Right atrium auricular region (tissue), 2 donors: ENCODE results near the gene PPFIBP2. TPM values are rescaled to one million over a fixed set of nuclear protein-coding genes. Genes with fewer than 3 reads are reported as not detected.

Source experiments
- DNase-seq: peaks from one replicate; pipeline ENCODE4 v3.0.0-alpha.2; 2019; ENCODE audit warnings: low spot score
- H3K27ac ChIP-seq, 2 donors: fragments of 200-600 bp; sonication (generic); 1 replicate in 1 of 2; 2 replicates in 1 of 2; pipeline ENCODE4 v1.5.1; 2016 to 2019
- H3K27me3 ChIP-seq, 2 donors: fragments of 200-600 bp; sonication (generic); one replicate each; pipeline versions ENCODE4 v1.5.1 to v1.6.0; 2017 to 2019
- H3K36me3 ChIP-seq: fragments of 200-600 bp; sonication (generic); one replicate; pipeline ENCODE4 v1.5.1; 2016
- H3K4me1 ChIP-seq, 2 donors: fragments of 200-600 bp; sonication (generic); one replicate each; pipeline versions ENCODE4 v1.5.1 to v1.6.0; 2017 to 2019
- H3K4me3 ChIP-seq, 2 donors: fragments of 200-600 bp; sonication (generic); 1 replicate in 1 of 2; 2 replicates in 1 of 2; pipeline ENCODE4 v1.5.1; 2017 to 2019; ENCODE audit warnings: mild to moderate bottlenecking in 1 of 2, moderate library complexity in 1 of 2
- H3K9me3 ChIP-seq, 2 donors: fragments of 200-600 bp; sonication (generic); one replicate each; pipeline ENCODE4 v1.5.1; 2019
- CTCF ChIP-seq, 2 donors: fragments of 200-600 bp; sonication (generic); IDR thresholded peaks; one replicate each; pipeline ENCODE4 v1.5.1; 2019; ENCODE audit warnings: antibody characterized with exemption in 2 of 2
- total RNA-seq, 2 donors: library from RNA; depleted of rRNA; stranded (reverse); fragments of >200 nt; gene quantifications; one replicate each; pipeline ENCODE4 v1.1.0, GENCODE V29; 2016

Gene PPFIBP2
- total RNA-seq, 2 donors from 2014 or later: 13.0 to 24.0 TPM

GRCh38 chr11:7480113-7480512, 33.7 kb upstream of the PPFIBP2 start:
- H3K27me3 ChIP-seq: no peaks in the 10 kb centered on the region
- no peak overlapping the region for H3K4me3 ChIP-seq

GRCh38 chr11:7484131-7484530, 29.7 kb upstream of the PPFIBP2 start:
- no peak for DNase-seq
- H3K4me1 ChIP-seq: peaks cover 0 to 6% of the 10 kb centered on the region in 2 donors
- no peaks in the 10 kb centered on the region for H3K9me3 ChIP-seq
- no peaks in the 10 kb centered on the region for H3K36me3 ChIP-seq
- no peak overlapping the region for H3K27ac ChIP-seq
- no peaks in the 10 kb centered on the region for H3K27me3 ChIP-seq
- no peak for TF ChIP-seq CTCF (IDR thresholded peaks at IDR 0.05)
- no peak overlapping the region for H3K4me3 ChIP-seq

More at GRCh38 chr11:7480113-7480512, 33.7 kb upstream of the PPFIBP2 start:
- TF ChIP-seq CTCF (IDR thresholded peaks at IDR 0.05): no peak
- DNase-seq: no peak
- Histone ChIP-seq H3K36me3 (no peaks in the 10 kb centered on the region), H3K4me1 (no peaks in the 10 kb centered on the region), H3K27ac (no peak overlapping the region), H3K9me3 (no peaks in the 10 kb centered on the region)

GRCh38 chr11:7484645-7485044, 29.2 kb upstream of the PPFIBP2 start:
- peaks cover 0 to 6% of the 10 kb centered on the region in 2 donors for H3K4me1 ChIP-seq
- no peak for DNase-seq
- TF ChIP-seq CTCF (IDR thresholded peaks at IDR 0.05): no peak
- H3K9me3 ChIP-seq: no peaks in the 10 kb centered on the region
- H3K27ac ChIP-seq: peak overlapping the region in 1 of 2 donors; percentile 61
- no peaks in the 10 kb centered on the region for H3K36me3 ChIP-seq
- peak overlapping the region in 1 of 2 donors; percentile 47 for H3K4me3 ChIP-seq
- no peaks in the 10 kb centered on the region for H3K27me3 ChIP-seq

DNA sequence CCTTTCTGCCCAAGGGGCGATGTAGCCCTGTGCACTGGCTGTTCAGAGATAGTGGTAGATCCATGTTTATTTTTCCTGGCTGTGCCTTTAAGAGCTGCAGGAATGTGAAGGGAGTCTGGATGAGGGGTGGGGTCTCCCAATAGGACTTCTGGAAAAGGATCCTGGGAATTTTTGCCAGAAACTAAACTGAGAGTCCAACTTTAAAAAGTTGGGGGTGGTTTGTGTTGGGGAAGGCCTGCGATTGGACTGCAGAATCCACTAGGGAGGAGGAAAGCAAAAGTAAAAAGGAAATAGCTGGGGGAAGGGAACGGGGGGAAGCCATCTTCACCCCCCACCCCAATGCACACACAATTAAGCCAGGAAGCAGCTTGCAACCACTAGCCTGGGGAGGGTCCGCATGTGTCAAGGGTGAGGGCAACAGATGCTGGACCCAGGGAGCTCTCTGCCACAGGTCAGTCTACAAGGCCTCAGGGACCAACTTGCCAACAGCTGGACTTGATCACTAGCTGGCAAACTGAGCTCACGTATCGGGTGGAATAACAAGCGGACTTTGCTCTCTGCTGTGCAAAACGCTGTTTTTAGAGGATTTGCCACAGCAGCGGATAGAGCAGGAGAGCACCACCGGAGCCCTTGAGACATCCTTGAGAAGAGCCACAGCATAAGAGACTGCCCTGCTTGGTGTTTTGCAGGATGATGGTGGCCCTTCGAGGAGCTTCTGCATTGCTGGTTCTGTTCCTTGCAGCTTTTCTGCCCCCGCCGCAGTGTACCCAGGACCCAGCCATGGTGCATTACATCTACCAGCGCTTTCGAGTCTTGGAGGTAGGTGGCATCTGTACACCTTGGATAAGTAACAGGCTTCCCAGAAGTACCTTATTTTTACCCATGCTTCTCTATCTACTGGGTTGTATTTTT, 28.4 kb upstream of the PPFIBP2 start, which contains the start of gene OLFML1:
Gene OLFML1 (plus strand): TSS at position 321 of the 912 bp plus-strand sequence. CDS start 370 bp downstream, at position 691.
- Histone ChIP-seq H3K36me3 (no peaks in the 10 kb centered on the region), H3K4me3 (peak within 1 kb of the TSS; percentile 29 to 47), H3K27ac (peak within 1 kb of the TSS; percentile 32 to 61), H3K27me3 (no peaks in the 10 kb centered on the region), H3K9me3 (no peaks in the 10 kb centered on the region), H3K4me1 (peaks cover 0 to 6% of the 10 kb centered on the region in 2 donors)
- TF ChIP-seq CTCF (IDR thresholded peaks at IDR 0.05): no peak
- no peak for DNase-seq

DNA sequence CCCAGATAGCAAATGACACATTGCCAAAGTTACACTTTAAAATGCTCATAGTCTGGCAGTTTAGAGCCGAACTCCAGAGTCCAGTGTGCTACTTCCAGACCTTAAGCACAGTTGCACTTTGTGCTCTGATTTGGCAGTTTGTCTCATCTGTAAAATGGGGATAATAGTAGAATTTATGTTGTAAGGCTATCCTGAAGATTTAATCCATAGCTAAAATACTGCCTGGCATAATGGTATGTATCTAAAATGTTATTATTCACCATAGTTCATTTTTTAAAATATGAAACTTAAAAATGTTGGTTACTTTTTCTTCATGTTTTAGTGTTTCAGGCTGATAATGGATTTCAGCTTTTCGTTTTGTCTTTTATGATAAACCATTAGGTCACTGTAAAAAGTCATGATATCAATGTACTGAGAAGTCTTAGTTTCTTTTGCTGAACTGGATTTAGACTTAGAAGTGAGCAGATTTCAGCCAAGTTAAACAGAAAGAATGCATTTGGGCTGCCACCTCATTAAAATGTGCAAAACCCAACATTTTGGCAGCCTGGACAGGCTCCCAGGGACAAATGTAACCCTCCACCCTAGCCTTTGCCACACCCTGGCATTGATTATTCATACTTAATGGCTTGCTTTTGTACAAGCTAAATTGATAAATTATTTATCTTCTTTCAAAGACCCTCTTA, 27.6 kb upstream of the PPFIBP2 start:
- H3K9me3 ChIP-seq: no peaks in the 10 kb centered on the region
- H3K4me3 ChIP-seq: peak overlapping the region; percentile 29 to 47
- no peaks in the 10 kb centered on the region for H3K27me3 ChIP-seq
- no peak for DNase-seq
- peaks cover 0 to 6% of the 10 kb centered on the region in 2 donors for H3K4me1 ChIP-seq
- H3K36me3 ChIP-seq: no peaks in the 10 kb centered on the region
- no peak for TF ChIP-seq CTCF (IDR thresholded peaks at IDR 0.05)
- peak overlapping the region; percentile 32 to 61 for H3K27ac ChIP-seq
